Lower leg skin (tissue), 3 donors: ENCODE measurements around the gene HSPA5.

ENCODE experiments used
- POLR2A ChIP-seq, 2 donors: fragments of 450-650 bp; IDR thresholded peaks; one replicate each; pipeline ENCODE4 v1.6.1; 2016 to 2017; ENCODE audit warnings: antibody characterized with exemption in 2 of 2, mild to moderate bottlenecking in 1 of 2, moderate library complexity in 1 of 2
- TF ChIP-seq, protein P1 (sequence below), 3 donors: fragments of 450-650 bp; IDR thresholded peaks; one replicate each; pipeline ENCODE4 v1.5.1; 2016; ENCODE audit warnings: antibody characterized with exemption in 3 of 3, mild to moderate bottlenecking in 3 of 3, moderate library complexity in 2 of 3

DNA sequence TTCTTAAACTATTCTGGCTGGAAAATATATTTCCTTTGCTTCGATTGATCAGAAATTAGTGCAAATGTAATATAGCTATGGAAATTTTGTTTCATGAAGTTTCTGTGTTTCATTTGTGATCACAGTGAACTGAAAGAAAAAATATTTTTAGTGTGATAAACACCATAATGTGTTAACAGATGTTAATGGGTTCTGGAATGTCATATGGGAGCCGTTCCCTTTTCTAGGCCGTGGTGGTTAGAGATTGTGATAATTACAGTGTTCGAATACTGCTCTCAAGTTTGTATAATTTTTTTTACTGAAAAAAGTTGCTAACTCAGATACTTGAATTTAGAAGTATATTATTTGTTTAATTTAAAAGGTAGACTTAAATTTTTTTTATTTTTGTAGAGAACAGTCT, 39.8 kb upstream of the HSPA5 start:
- TF ChIP-seq, protein P1, sequence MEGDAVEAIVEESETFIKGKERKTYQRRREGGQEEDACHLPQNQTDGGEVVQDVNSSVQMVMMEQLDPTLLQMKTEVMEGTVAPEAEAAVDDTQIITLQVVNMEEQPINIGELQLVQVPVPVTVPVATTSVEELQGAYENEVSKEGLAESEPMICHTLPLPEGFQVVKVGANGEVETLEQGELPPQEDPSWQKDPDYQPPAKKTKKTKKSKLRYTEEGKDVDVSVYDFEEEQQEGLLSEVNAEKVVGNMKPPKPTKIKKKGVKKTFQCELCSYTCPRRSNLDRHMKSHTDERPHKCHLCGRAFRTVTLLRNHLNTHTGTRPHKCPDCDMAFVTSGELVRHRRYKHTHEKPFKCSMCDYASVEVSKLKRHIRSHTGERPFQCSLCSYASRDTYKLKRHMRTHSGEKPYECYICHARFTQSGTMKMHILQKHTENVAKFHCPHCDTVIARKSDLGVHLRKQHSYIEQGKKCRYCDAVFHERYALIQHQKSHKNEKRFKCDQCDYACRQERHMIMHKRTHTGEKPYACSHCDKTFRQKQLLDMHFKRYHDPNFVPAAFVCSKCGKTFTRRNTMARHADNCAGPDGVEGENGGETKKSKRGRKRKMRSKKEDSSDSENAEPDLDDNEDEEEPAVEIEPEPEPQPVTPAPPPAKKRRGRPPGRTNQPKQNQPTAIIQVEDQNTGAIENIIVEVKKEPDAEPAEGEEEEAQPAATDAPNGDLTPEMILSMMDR (IDR thresholded peaks at IDR 0.05): no peak
- no peak for TF ChIP-seq POLR2A (IDR thresholded peaks at IDR 0.05)
